OCI-LY7 (cell line): ENCODE data around the gene ADSS1.

Source experiments
- EZH2phosphoT487 ChIP-seq: fragments of 200-600 bp; sonication (generic); IDR thresholded peaks from 2 replicates; pipeline ENCODE4 v1.6.1; 2018; ENCODE audit warnings: low read depth, borderline replicate concordance, mild to moderate bottlenecking, mixed run types, antibody characterized with exemption, low read length, moderate library complexity, mixed read lengths
- TF ChIP-seq, protein P1 (sequence below): fragments of 200-600 bp; sonication (generic); conservative IDR thresholded peaks from 2 replicates; pipeline ENCODE4 v1.5.1; 2014; ENCODE audit warnings: mild to moderate bottlenecking, antibody characterized with exemption, low read length, moderate library complexity, mixed read lengths

DNA sequence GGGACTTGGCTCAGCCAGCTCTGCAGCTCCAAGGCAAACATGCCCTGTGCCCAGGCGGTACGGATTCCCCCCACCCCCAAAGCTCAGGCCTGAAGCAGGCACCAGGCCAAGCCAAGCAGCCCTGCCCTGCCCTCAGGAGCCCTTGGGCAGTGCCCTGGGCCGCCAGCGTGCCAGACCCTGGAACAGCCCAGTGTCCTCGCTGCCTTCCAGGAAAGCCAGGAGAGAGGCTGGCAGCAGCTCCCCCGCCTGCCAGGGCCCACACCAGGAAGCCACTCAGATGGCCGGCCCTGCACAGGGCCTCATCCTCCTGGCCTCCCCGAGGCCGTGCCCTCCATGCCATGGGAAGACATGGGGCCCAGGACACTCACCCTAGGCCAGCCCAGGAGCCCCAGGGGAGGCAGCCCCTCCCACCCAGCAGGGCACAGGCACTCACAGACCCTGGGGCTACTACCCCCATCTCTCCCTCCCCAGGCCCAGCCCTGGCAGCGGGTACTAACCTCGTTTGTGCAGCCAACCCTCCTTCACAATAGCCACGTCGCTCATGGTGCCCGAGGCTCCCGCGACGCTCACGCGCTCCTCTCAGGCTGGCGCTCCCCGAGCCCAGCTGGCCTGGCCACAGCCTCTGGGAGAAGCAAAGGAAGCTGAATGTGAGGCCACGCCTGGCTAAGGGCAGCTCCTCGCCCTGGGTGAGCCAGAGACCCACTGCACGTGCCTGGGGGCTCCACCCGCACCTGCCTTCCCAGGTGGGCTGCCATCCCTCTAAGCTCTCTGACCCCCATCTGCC, 68.3 kb downstream of the ADSS1 start:
- TF ChIP-seq, protein P1, sequence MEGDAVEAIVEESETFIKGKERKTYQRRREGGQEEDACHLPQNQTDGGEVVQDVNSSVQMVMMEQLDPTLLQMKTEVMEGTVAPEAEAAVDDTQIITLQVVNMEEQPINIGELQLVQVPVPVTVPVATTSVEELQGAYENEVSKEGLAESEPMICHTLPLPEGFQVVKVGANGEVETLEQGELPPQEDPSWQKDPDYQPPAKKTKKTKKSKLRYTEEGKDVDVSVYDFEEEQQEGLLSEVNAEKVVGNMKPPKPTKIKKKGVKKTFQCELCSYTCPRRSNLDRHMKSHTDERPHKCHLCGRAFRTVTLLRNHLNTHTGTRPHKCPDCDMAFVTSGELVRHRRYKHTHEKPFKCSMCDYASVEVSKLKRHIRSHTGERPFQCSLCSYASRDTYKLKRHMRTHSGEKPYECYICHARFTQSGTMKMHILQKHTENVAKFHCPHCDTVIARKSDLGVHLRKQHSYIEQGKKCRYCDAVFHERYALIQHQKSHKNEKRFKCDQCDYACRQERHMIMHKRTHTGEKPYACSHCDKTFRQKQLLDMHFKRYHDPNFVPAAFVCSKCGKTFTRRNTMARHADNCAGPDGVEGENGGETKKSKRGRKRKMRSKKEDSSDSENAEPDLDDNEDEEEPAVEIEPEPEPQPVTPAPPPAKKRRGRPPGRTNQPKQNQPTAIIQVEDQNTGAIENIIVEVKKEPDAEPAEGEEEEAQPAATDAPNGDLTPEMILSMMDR = no peak
- no peak for TF ChIP-seq EZH2phosphoT487
